H1 (cell line): Measurements from ENCODE around the gene STXBP5. TPM values are rescaled to one million over a fixed set of nuclear protein-coding genes. Genes with fewer than 3 reads are reported as not detected.

Experiments
- ASH2L ChIP-seq: fragments of 200-600, 300-600 bp; sonication (generic); IDR thresholded peaks from one replicate; pipeline ENCODE4 v1.7.1; 2017; ENCODE audit warnings: low read length
- CBX5 ChIP-seq: fragments of 300-800, 300-1000 bp; sonication (generic); IDR thresholded peaks from 2 replicates; pipeline ENCODE4 v1.7.1; 2016; ENCODE audit warnings: antibody characterized with exemption, low read length, low read depth
- CHD1 ChIP-seq: IDR thresholded peaks from 2 replicates; pipeline ENCODE4 v1.6.1; 2012; ENCODE audit warnings: low read depth, low read length, improper control_type of control experiment
- CREB1 ChIP-seq: IDR thresholded peaks from 2 replicates; pipeline ENCODE4 v1.6.1; 2012; ENCODE audit warnings: inconsistent platforms
- EZH2 ChIP-seq: fragments of 200-600 bp; sonication (generic); IDR thresholded peaks from 2 replicates; pipeline ENCODE4 v1.7.1; 2012; ENCODE audit warnings: low read depth, mild to moderate bottlenecking, moderate library complexity, low read length, inconsistent platforms; ENCODE audit not compliant: severe bottlenecking
- NANOG ChIP-seq: IDR thresholded peaks from 2 replicates; pipeline ENCODE4 v1.6.1; 2011; ENCODE audit warnings: low read length, low read depth, mild to moderate bottlenecking, inconsistent platforms; ENCODE audit not compliant: insufficient read depth, poor library complexity, severe bottlenecking
- RNF2 ChIP-seq: fragments of 200-900, 300-1000 bp; sonication (generic); IDR thresholded peaks from 2 replicates; pipeline ENCODE4 v1.7.1; 2016; ENCODE audit warnings: borderline replicate concordance, low read depth, mild to moderate bottlenecking, antibody characterized with exemption, low read length; ENCODE audit not compliant: poor library complexity, severe bottlenecking; ENCODE audit errors: missing control alignments
- SIRT6 ChIP-seq: IDR thresholded peaks from one replicate; pipeline ENCODE4 v1.7.1; 2012; ENCODE audit warnings: low read length, inconsistent platforms
- SIX5 ChIP-seq: IDR thresholded peaks from 2 replicates; pipeline ENCODE4 v1.6.1; 2011; ENCODE audit warnings: mild to moderate bottlenecking, low read depth, low read length
- ZNF274 ChIP-seq: IDR thresholded peaks from 2 replicates; pipeline ENCODE4 v1.7.0; 2012; ENCODE audit warnings: low read length, borderline replicate concordance; ENCODE audit errors: extremely low read depth
- polyA plus RNA-seq, 7 experiments: library from polyadenylated mRNA; depleted of rRNA in 3 of 7; stranded (reverse) in 5 of 7; unstranded in 2 of 7; fragments of >200 nt in 5 of 7; fragments of 200-250 nt in 2 of 7; gene quantifications; 1 replicate in 5 of 7; 2 replicates in 1 of 7; 4 replicates in 1 of 7; pipeline versions ENCODE4 v1.2.1 to v1.2.3, GENCODE V29; 2011 to 2013; ENCODE audit warnings: missing spikeins in 2 of 7, mixed read lengths in 2 of 7
- total RNA-seq: library from RNA; stranded (reverse); fragmentation: NEBNext Ultra II Directional; extraction: Animal tissue kit (Norgen Biotek cat#: 25700); gene quantifications from 2 replicates; pipeline ENCODE4 v1.2.1, GENCODE V29; 2021
- TF ChIP-seq, protein P1 (sequence below): fragments of 300-600 bp; sonication (generic); IDR thresholded peaks from 2 replicates; pipeline ENCODE4 v1.7.1; 2012; ENCODE audit warnings: low read length, moderate library complexity, mild to moderate bottlenecking, inconsistent platforms; ENCODE audit not compliant: insufficient replicate concordance

STXBP5 gene
- total and polyA plus RNA-seq, 2 of the 8 experiments (the other 6 are each of a cell fraction or from before 2014, with no cell fraction given), result 2.7 to 10.8 TPM

DNA sequence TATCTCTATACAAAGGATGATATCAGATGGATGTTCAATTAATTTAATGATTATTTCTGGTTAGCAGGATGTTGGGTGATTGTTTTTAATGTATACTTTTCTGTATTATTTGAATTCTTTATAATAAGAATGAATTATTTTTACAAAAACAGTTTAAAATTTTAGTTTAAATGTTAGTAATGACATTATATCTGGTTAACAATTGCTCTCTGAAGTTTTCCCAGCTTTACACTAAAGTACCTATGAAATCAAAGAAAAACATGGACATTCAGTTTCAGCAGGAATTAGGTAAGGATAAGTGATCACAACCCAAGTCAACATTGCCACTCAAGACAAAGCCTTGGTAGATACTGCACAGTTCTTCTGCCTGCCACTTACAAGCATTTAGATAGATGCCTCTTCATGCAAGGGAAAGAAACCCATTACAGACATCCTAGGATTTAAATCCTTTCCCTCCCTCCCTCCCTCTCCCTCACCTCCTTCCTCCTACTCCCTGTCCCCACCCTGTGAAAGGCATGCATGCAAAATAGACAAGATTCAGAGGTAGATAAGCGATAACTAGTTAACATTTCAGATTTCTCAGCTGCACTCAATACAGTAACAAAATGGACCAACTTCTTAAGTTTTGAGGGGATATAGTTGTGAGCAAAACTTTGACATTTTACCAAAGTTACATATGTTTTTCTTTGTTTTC lies 143.8 kb downstream of the STXBP5 start (continued):
- TF ChIP-seq, protein P1, sequence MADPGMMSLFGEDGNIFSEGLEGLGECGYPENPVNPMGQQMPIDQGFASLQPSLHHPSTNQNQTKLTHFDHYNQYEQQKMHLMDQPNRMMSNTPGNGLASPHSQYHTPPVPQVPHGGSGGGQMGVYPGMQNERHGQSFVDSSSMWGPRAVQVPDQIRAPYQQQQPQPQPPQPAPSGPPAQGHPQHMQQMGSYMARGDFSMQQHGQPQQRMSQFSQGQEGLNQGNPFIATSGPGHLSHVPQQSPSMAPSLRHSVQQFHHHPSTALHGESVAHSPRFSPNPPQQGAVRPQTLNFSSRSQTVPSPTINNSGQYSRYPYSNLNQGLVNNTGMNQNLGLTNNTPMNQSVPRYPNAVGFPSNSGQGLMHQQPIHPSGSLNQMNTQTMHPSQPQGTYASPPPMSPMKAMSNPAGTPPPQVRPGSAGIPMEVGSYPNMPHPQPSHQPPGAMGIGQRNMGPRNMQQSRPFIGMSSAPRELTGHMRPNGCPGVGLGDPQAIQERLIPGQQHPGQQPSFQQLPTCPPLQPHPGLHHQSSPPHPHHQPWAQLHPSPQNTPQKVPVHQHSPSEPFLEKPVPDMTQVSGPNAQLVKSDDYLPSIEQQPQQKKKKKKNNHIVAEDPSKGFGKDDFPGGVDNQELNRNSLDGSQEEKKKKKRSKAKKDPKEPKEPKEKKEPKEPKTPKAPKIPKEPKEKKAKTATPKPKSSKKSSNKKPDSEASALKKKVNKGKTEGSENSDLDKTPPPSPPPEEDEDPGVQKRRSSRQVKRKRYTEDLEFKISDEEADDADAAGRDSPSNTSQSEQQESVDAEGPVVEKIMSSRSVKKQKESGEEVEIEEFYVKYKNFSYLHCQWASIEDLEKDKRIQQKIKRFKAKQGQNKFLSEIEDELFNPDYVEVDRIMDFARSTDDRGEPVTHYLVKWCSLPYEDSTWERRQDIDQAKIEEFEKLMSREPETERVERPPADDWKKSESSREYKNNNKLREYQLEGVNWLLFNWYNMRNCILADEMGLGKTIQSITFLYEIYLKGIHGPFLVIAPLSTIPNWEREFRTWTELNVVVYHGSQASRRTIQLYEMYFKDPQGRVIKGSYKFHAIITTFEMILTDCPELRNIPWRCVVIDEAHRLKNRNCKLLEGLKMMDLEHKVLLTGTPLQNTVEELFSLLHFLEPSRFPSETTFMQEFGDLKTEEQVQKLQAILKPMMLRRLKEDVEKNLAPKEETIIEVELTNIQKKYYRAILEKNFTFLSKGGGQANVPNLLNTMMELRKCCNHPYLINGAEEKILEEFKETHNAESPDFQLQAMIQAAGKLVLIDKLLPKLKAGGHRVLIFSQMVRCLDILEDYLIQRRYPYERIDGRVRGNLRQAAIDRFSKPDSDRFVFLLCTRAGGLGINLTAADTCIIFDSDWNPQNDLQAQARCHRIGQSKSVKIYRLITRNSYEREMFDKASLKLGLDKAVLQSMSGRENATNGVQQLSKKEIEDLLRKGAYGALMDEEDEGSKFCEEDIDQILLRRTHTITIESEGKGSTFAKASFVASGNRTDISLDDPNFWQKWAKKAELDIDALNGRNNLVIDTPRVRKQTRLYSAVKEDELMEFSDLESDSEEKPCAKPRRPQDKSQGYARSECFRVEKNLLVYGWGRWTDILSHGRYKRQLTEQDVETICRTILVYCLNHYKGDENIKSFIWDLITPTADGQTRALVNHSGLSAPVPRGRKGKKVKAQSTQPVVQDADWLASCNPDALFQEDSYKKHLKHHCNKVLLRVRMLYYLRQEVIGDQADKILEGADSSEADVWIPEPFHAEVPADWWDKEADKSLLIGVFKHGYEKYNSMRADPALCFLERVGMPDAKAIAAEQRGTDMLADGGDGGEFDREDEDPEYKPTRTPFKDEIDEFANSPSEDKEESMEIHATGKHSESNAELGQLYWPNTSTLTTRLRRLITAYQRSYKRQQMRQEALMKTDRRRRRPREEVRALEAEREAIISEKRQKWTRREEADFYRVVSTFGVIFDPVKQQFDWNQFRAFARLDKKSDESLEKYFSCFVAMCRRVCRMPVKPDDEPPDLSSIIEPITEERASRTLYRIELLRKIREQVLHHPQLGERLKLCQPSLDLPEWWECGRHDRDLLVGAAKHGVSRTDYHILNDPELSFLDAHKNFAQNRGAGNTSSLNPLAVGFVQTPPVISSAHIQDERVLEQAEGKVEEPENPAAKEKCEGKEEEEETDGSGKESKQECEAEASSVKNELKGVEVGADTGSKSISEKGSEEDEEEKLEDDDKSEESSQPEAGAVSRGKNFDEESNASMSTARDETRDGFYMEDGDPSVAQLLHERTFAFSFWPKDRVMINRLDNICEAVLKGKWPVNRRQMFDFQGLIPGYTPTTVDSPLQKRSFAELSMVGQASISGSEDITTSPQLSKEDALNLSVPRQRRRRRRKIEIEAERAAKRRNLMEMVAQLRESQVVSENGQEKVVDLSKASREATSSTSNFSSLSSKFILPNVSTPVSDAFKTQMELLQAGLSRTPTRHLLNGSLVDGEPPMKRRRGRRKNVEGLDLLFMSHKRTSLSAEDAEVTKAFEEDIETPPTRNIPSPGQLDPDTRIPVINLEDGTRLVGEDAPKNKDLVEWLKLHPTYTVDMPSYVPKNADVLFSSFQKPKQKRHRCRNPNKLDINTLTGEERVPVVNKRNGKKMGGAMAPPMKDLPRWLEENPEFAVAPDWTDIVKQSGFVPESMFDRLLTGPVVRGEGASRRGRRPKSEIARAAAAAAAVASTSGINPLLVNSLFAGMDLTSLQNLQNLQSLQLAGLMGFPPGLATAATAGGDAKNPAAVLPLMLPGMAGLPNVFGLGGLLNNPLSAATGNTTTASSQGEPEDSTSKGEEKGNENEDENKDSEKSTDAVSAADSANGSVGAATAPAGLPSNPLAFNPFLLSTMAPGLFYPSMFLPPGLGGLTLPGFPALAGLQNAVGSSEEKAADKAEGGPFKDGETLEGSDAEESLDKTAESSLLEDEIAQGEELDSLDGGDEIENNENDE, result no peak
- TF ChIP-seq SIRT6 (no peak), ASH2L (no peak), CREB1 (no peak), ZNF274 (no peak), CHD1 (no peak), NANOG (no peak), RNF2 (no peak), SIX5 (no peak), CBX5 (no peak), EZH2 (no peak)
